Endometrial microvascular endothelial cells (primary cell): ENCODE data around the gene AVPR1B. TPM values are rescaled to one million over a fixed set of nuclear protein-coding genes. Genes with fewer than 3 reads are reported as not detected.
"Not testable (repeated sequence)": the region's sequence is repeated elsewhere in the genome, so short reads cannot be mapped to it uniquely, and the experiment has no call there.

Experiments
- in situ Hi-C: cut with HindIII; loops from 2 replicates; pipeline ENCODE4 v1.10.0; 2017; ENCODE audit warnings: low sequenced_read_pairs, low pct_unique_long_range_greater_than_20kb; ENCODE audit errors: inconsistent ontology term
- total RNA-seq: library from RNA; depleted of rRNA; stranded (reverse); fragments of >200 nt; gene quantifications from one replicate; pipeline ENCODE4 v1.2.3, GENCODE V29; 2015; ENCODE audit errors: inconsistent ontology term

AVPR1B gene
- total RNA-seq, 1 donor from 2014 or later = not detected

- in situ Hi-C loops = no loop called here
Observed at GRCh38 chr1:206097381-206097780, 19.8 kb downstream of the AVPR1B start.

DNA sequence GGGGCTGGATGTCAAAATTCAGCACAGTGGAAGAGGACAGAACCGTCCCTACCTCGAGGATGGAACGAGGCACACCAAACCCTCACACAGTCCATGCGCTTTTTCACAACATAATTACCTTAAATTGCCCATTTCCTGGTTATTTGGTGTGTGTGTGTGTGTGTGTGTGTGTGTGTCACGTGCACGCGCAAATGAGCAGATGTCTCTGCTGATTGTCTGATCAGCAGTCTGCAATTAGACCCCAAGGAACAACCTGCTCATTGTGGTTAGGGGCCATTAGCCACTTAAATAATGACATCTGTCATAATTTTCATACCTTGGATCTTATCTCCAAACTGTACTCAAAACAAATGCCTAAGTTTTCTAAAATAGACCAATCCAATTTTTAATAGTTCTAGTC is 23.2 kb downstream of the AVPR1B start:
- in situ Hi-C loops = no loop called here

DNA sequence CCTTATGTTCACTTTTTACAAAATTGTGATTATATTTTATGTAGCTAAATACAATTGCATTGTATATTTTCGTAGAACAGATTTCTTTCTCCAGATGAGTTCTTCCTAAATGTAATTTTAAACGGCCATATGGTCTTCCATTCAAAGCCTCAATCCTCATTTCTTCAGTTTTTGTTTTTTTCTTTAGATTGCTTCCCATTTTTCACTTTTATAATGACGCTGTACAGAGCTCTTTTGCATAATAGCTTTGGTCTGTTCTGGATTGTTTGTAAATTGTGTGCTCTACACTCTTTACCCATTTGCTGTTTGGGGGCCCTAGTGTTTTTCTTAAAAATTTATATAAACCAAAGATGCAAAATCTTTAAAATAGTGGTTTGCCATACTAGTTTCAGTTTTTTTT is 27.8 kb downstream of the AVPR1B start:
- in situ Hi-C loops = no loop called here

DNA sequence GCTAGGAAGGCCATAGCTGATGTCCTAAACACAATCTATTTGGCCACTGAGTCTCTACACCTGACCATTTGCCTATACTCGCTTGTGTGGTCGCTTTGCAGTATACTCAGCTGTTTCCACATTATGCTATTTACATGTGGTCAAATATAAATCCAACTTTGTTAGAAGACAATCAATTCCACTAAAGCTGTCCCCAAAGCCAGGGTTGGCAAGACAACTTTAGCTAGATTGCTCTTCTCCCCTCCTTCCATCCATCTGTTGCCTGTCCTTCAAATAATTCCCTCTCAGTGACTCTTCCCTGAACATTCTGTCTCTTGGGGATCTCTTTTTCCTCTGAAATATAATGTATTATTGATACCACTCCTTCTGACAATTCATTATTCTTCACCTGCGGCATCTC is 30.1 kb downstream of the AVPR1B start:
- in situ Hi-C loops = no loop called here

- in situ Hi-C loops = no loop called here
Observed at GRCh38 chr1:206083750-206084149, 33.4 kb downstream of the AVPR1B start.

GRCh38 chr1:206082831-206083695 is 34.1 kb downstream of the AVPR1B start:
- in situ Hi-C loops = no loop called here

DNA sequence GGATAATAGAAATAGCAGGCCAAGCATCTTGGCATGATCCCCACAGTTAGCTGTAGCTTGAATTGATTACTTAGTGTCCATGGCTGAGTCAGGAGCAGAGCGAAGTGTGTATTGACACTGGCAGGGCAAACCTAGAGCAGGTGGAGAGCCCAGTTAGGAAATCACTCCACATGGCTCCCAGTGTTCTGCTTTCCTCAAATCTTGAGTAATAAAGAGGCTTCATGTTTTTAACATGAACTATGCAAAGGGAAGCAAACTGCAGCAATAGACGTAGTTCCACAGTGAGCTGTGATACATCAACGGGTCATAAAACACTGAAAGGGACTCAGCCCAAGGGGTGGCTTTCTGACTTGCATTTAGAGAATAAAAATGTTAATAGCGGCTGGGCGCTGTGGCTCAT is 35.3 kb downstream of the AVPR1B start:
- in situ Hi-C loops = no loop called here

- in situ Hi-C loops = no loop called here
Observed at GRCh38 chr1:206080026-206080820, 37.0 kb downstream of the AVPR1B start.

- in situ Hi-C loops = no loop called here
Observed at GRCh38 chr1:206079135-206079534, 38.1 kb downstream of the AVPR1B start.

DNA sequence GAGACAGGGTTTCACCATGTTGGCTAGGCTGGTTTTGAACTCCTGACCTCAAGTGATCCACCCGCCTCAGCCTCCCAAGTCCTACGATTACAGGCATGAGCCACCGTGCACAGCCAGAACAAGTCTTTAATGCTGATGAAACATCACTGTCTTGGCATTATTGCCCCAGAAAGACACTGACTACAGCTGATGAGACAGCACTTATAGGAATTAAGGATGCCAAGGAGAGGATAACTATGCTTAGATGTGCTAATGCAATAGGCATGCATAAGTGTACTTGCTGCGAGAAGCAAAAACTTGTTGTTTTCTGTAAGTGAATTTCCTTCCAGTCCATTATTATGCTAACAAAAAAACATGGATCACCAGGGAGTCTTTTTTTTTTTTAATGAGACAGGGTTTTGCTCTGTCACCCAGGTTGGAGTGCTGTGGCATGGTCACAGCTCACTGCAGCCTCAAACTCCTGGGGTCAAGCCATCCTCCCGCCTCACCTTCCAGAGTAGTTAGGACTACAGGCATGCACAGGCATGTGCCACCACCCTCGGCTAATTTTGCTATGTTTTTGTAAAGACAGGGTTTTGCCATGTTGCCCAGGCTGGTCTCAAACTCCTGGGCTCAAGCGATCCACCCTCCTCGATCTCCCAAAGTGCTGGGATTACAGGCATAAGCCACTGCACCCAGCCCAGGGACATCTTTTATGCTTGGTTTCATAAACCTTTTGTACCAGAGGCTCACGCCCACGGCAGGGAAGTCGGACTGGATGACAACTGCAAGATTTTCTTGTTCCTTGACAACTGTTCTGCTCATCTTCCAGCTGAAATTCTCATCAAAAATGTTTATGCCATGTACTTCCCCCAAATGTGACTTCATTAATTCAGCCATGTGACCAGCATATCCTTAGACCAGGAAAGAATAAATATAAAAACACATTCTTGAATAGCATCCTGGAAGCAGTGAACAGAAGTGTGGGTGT is 41.1 kb downstream of the AVPR1B start:
- in situ Hi-C loops = no loop called here

- in situ Hi-C loops = no loop called here
Observed at GRCh38 chr1:206074839-206075238, 42.3 kb downstream of the AVPR1B start.

DNA sequence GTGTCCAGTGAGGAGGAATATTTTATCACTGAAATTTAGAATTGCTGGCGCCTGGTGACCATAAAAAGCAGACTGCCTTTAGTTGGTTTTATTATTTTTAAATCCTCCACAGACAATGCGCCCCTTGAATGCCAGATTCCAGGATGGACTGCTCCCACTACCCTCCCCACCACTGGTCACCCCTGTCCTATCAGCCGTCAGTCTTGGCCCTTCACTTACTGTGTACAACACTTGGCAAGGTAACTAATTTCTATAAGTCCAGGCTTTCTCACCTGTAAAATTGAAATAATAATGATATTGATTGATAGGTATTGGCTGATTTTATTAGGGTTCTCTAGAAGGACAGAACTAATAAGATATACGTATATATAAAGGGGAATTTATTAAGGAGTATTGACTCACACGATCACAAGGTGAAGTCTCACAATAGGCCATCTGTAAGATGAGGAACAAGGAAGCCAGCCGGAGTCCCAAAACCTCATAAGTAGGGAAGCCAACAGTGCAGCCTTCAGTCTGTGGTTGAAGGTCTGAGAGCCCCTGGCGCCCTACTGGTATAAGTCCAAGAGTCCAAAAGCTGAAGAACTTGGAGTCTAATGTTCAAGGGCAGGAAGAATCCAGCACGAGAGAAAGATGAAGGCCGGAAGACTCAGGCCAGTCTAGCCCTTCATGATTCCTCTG is 46.4 kb downstream of the AVPR1B start:
- in situ Hi-C loops = no loop called here

DNA sequence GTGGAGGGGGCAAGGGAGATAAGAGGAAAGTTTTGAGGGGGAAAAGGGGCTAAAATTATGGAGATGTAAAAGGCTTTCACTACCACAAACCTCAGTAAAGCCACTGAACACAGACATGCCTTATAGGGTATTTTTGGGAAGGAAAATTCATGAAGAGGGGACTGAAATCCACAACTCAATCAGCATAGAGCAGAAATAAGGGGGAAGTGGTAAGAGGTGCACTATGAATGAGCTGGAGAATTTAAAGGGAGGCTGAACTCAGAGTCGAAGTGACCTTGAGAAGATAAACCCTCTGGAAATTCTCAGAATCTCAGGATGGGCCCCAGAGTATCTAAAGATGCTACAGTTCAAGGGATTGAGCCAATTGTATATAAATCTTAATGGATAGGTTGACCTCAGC is 48.9 kb downstream of the AVPR1B start:
- in situ Hi-C loops = no loop called here

GRCh38 chr1:206067486-206068227 is 49.5 kb downstream of the AVPR1B start:
- in situ Hi-C loops = no loop called here

GRCh38 chr1:206066479-206067171 is 50.6 kb downstream of the AVPR1B start:
- in situ Hi-C loops = no loop called here

GRCh38 chr1:206065547-206066145 is 51.5 kb downstream of the AVPR1B start:
- in situ Hi-C loops = no loop called here

GRCh38 chr1:206064501-206064900 is 52.7 kb downstream of the AVPR1B start:
- in situ Hi-C loops = not testable (repeated sequence)
